ENCODE results near the gene ATP11A. TPM values are rescaled to one million over a fixed set of nuclear protein-coding genes. Genes with fewer than 3 reads are reported as not detected.
A peak's percentile ranks its signal among the peaks of the same experiment; 100 is the strongest.
"Not testable (repeated sequence)": the region's sequence is repeated elsewhere in the genome, so short reads cannot be mapped to it uniquely, and the experiment has no call there.

Gene ATP11A
- total RNA-seq, 1 donor from 2014 or later = 102 TPM

- intact Hi-C loops (cut with micrococcal nuclease) = no loop called here
- ATAC-seq (no peak), DNase-seq (no peak)
Measured at GRCh38 chr13:112704308-112705145, 14.7 kb downstream of the ATP11A start.

- no peak for ATAC-seq
- intact Hi-C loops (cut with micrococcal nuclease) = no loop called here
- no peak for DNase-seq
Measured at GRCh38 chr13:112705286-112705685, 15.4 kb downstream of the ATP11A start.

GRCh38 chr13:112706171-112706570, 16.3 kb downstream of the ATP11A start:
- no peak for DNase-seq
- intact Hi-C loops (cut with micrococcal nuclease) = no loop called here

GRCh38 chr13:112708560-112709240, 18.9 kb downstream of the ATP11A start:
- ATAC-seq (no peak), DNase-seq (no peak)
- intact Hi-C loops (cut with micrococcal nuclease) = no loop called here

More at GRCh38 chr13:112706171-112706570, 16.3 kb downstream of the ATP11A start:
- ATAC-seq = no peak

GRCh38 chr13:112709316-112709715, 19.5 kb downstream of the ATP11A start:
- ATAC-seq; intact Hi-C loops (cut with micrococcal nuclease); DNase-seq: not testable (repeated sequence)

- ATAC-seq = no peak
- DNase-seq = peak; percentile 28
- intact Hi-C loops (cut with micrococcal nuclease) = no loop called here
Measured at GRCh38 chr13:112709825-112710783, 20.3 kb downstream of the ATP11A start.

- DNase-seq (peak; percentile 68), ATAC-seq (peak; percentile 6)
- intact Hi-C loops (cut with micrococcal nuclease) = no loop called here
Measured at GRCh38 chr13:112710855-112711527, 21.2 kb downstream of the ATP11A start.

- DNase-seq (peak; percentile 84), ATAC-seq (peak; percentile 93)
- intact Hi-C loops (cut with micrococcal nuclease) = no loop called here
Measured at GRCh38 chr13:112711528-112712265, 21.9 kb downstream of the ATP11A start.

GRCh38 chr13:112712451-112713207, 22.8 kb downstream of the ATP11A start:
- intact Hi-C loops (cut with micrococcal nuclease) = no loop called here

GRCh38 chr13:112713517-112714253, 23.8 kb downstream of the ATP11A start:
- ATAC-seq (no peak), DNase-seq (peak; percentile 8)
- intact Hi-C loops (cut with micrococcal nuclease) = no loop called here

More at GRCh38 chr13:112712451-112713207, 22.8 kb downstream of the ATP11A start:
- peak; percentile 4 for ATAC-seq
- DNase-seq = no peak

GRCh38 chr13:112714376-112715174, 24.7 kb downstream of the ATP11A start:
- intact Hi-C loops (cut with micrococcal nuclease) = no loop called here
- ATAC-seq (no peak), DNase-seq (no peak)

- no peak for ATAC-seq
- intact Hi-C loops (cut with micrococcal nuclease) = no loop called here
- DNase-seq = no peak
Measured at GRCh38 chr13:112715210-112715609, 25.4 kb downstream of the ATP11A start.

- DNase-seq = no peak
- ATAC-seq = no peak
Measured at GRCh38 chr13:112715715-112716460, 26.1 kb downstream of the ATP11A start.

GRCh38 chr13:112716461-112716820, 26.6 kb downstream of the ATP11A start:
- DNase-seq (no peak), ATAC-seq (no peak)
- intact Hi-C loops (cut with micrococcal nuclease) = no loop called here

More at GRCh38 chr13:112715715-112716460, 26.1 kb downstream of the ATP11A start:
- intact Hi-C loops (cut with micrococcal nuclease) = no loop called here

- DNase-seq = peak; percentile 17
- intact Hi-C loops (cut with micrococcal nuclease) = no loop called here
- ATAC-seq = no peak
Measured at GRCh38 chr13:112716841-112717520, 27.1 kb downstream of the ATP11A start.

All from left ventricle myocardium superior (tissue), 1 donor.